ENCODE data around the gene FAT1.

The FAT1 gene

GRCh38 chr4:186702297-186702696 is 21.4 kb downstream of the FAT1 start (continued):
- TF ChIP-seq ZNF280C (tag by site-specific recombination; IDR thresholded peaks at IDR 0.05) (no peak), ZNF777 (tag by site-specific recombination; IDR thresholded peaks at IDR 0.05; ENCODE audit: borderline replicate concordance) (no peak)

- H3K4me1 ChIP-seq (ENCODE audit: control insufficient read depth, insufficient read depth, low read length): no peaks in the 10 kb centered on the region
- ChIA-PET CTCF (no interaction called here), POLR2A (no interaction called here)
- no peaks in the 10 kb centered on the region for H3K9me3 ChIP-seq (ENCODE audit: control insufficient read depth, insufficient read depth, low read depth, low read length)
- peaks cover 0 to 25% of the 10 kb centered on the region in 2 experiments; a peak in 1 of 3 replicates for H3K36me3 ChIP-seq (ENCODE audit: control insufficient read depth in 2 of 2, insufficient read depth in 1 of 2, low read length in 2 of 2)
- no peak overlapping the region for H3K27ac ChIP-seq (ENCODE audit: extremely low read depth, low read depth, low read length)
- TF ChIP-seq ZNF660 (tag by site-specific recombination; IDR thresholded peaks at IDR 0.05) (no peak), ZNF830 (tag by site-specific recombination; IDR thresholded peaks at IDR 0.05; ENCODE audit: low read depth) (no peak)
- H3K4me3 ChIP-seq (ENCODE audit: low read depth, low read length): no peak overlapping the region
Measured at GRCh38 chr4:186701788-186702187, 21.9 kb downstream of the FAT1 start.

- Histone ChIP-seq H3K4me3 (ENCODE audit: low read depth, low read length) (no peak overlapping the region), H3K9me3 (ENCODE audit: control insufficient read depth, insufficient read depth, low read depth, low read length) (no peaks in the 10 kb centered on the region), H3K27ac (ENCODE audit: extremely low read depth, low read depth, low read length) (no peak overlapping the region), H3K36me3 (ENCODE audit: control insufficient read depth in 2 of 2, insufficient read depth in 1 of 2, low read length in 2 of 2) (peaks cover 0 to 19% of the 10 kb centered on the region in 2 experiments; a peak in 1 of 3 replicates), H3K4me1 (ENCODE audit: control insufficient read depth, insufficient read depth, low read length) (no peaks in the 10 kb centered on the region)
- TF ChIP-seq ZNF239 (tag by site-specific recombination; IDR thresholded peaks at IDR 0.05): no peak
- no peak for TF ChIP-seq ZNF398 (tag by site-specific recombination; IDR thresholded peaks at IDR 0.05)
- TF ChIP-seq ZFHX2 (tag by site-specific recombination; conservative IDR thresholded peaks at IDR 0.05): no peak
- TF ChIP-seq ZNF121 (tag by site-specific recombination; IDR thresholded peaks at IDR 0.05): no peak
- POLR2A ChIA-PET: no interaction called here
- CTCF ChIA-PET: no interaction called here
Measured at GRCh38 chr4:186701273-186701672, 22.4 kb downstream of the FAT1 start.

GRCh38 chr4:186700746-186701145 is 22.9 kb downstream of the FAT1 start:
- peaks cover 0 to 14% of the 10 kb centered on the region in 2 experiments; a peak in 1 of 3 replicates for H3K36me3 ChIP-seq (ENCODE audit: control insufficient read depth in 2 of 2, insufficient read depth in 1 of 2, low read length in 2 of 2)
- TF ChIP-seq MEIS1 (CRISPR knock-in tag; IDR thresholded peaks at IDR 0.05; ENCODE audit: borderline replicate concordance): no peak
- TF ChIP-seq ZNF768 (tag by site-specific recombination; IDR thresholded peaks at IDR 0.05): no peak
- no peak for TF ChIP-seq ZNF221 (tag by site-specific recombination; IDR thresholded peaks at IDR 0.05; ENCODE audit: borderline replicate concordance)
- TF ChIP-seq PRDM6 (tag by site-specific recombination; IDR thresholded peaks at IDR 0.05): no peak
- no peak for TF ChIP-seq PATZ1 (tag by site-specific recombination; IDR thresholded peaks at IDR 0.05)
- TF ChIP-seq ZNF2 (tag by site-specific recombination; IDR thresholded peaks at IDR 0.05): no peak
- TF ChIP-seq ZNF670 (tag by site-specific recombination; IDR thresholded peaks at IDR 0.05; ENCODE audit: low read depth): no peak
- TF ChIP-seq KLF1 (tag by site-specific recombination; IDR thresholded peaks at IDR 0.05): no peak
- TF ChIP-seq PBX3 (CRISPR knock-in tag; IDR thresholded peaks at IDR 0.05): no peak
- TF ChIP-seq ZNF366 (tag by site-specific recombination; conservative IDR thresholded peaks at IDR 0.05): no peak
- TF ChIP-seq ZNF175 (tag by site-specific recombination; IDR thresholded peaks at IDR 0.05): no peak
- TF ChIP-seq ZNF26 (tag by site-specific recombination; IDR thresholded peaks at IDR 0.05): no peak
- H3K4me1 ChIP-seq (ENCODE audit: control insufficient read depth, insufficient read depth, low read length): no peaks in the 10 kb centered on the region
- H3K9me3 ChIP-seq (ENCODE audit: control insufficient read depth, insufficient read depth, low read depth, low read length): no peaks in the 10 kb centered on the region
- H3K4me3 ChIP-seq (ENCODE audit: low read depth, low read length): no peak overlapping the region
- no peak overlapping the region for H3K27ac ChIP-seq (ENCODE audit: extremely low read depth, low read depth, low read length)
- POLR2A ChIA-PET: no interaction called here
- CTCF ChIA-PET: no interaction called here
